HepG2 (cell line): ENCODE measurements around the gene SS18L1. TPM values are rescaled to one million over a fixed set of nuclear protein-coding genes. Genes with fewer than 3 reads are reported as not detected.

ENCODE experiments used
- CBX5 ChIP-seq: sonication (generic); formaldehyde crosslinking; IDR thresholded peaks from 2 replicates; pipeline ENCODE4 v1.4.0; 2020; ENCODE audit warnings: missing genetic modification reagents, borderline replicate concordance
- FUBP1 ChIP-seq: sonication (generic); formaldehyde crosslinking; IDR thresholded peaks from 2 replicates; pipeline ENCODE4 v1.5.1; 2020; ENCODE audit warnings: missing genetic modification reagents, mild to moderate bottlenecking, borderline replicate concordance
- GATAD2A ChIP-seq: IDR thresholded peaks from 2 replicates; pipeline ENCODE4 v1.6.1; 2016
- HOXD1 ChIP-seq: sonication (generic); formaldehyde crosslinking; IDR thresholded peaks from 2 replicates; pipeline ENCODE4 v1.5.0; 2020; ENCODE audit warnings: missing genetic modification reagents
- KDM4B ChIP-seq: sonication (generic); formaldehyde crosslinking; IDR thresholded peaks from 2 replicates; pipeline ENCODE4 v1.4.0; 2020; ENCODE audit warnings: missing genetic modification reagents
- KLF6 ChIP-seq: IDR thresholded peaks from 2 replicates; pipeline ENCODE4 v1.8.0; 2016; ENCODE audit warnings: missing biosample characterization, missing genetic modification reagents
- KMT2B ChIP-seq: IDR thresholded peaks from 2 replicates; pipeline ENCODE4 v1.6.1; 2016; ENCODE audit warnings: missing genetic modification reagents, missing compliant biosample characterization
- MIER3 ChIP-seq: IDR thresholded peaks from 2 replicates; pipeline ENCODE4 v1.6.1; 2016; ENCODE audit warnings: missing compliant biosample characterization, borderline replicate concordance
- NKX3-1 ChIP-seq: sonication (generic); formaldehyde crosslinking; IDR thresholded peaks from 2 replicates; pipeline ENCODE4 v1.5.0; 2020; ENCODE audit warnings: missing genetic modification reagents
- PITX1 ChIP-seq: sonication (generic); formaldehyde crosslinking; IDR thresholded peaks from 2 replicates; pipeline ENCODE4 v1.5.1; 2020; ENCODE audit warnings: mild to moderate bottlenecking, missing genetic modification reagents
- SIX4 ChIP-seq: sonication (generic); formaldehyde crosslinking; IDR thresholded peaks from 2 replicates; pipeline ENCODE4 v1.4.0; 2020; ENCODE audit warnings: missing genetic modification reagents
- SMARCE1 ChIP-seq: fragments of 450-650 bp; IDR thresholded peaks from 2 replicates; pipeline ENCODE4 v1.6.1; 2017; ENCODE audit warnings: borderline replicate concordance
- STAT5B ChIP-seq: sonication (generic); formaldehyde crosslinking; IDR thresholded peaks from 2 replicates; pipeline ENCODE4 v1.4.0; 2020; ENCODE audit warnings: missing genetic modification reagents
- THAP7 ChIP-seq: sonication (generic); formaldehyde crosslinking; IDR thresholded peaks from 2 replicates; pipeline ENCODE4 v1.8.1; 2023; ENCODE audit warnings: mild to moderate bottlenecking, missing genetic modification reagents
- ZNF12 ChIP-seq: sonication (generic); formaldehyde crosslinking; IDR thresholded peaks from 2 replicates; pipeline ENCODE4 v1.5.0; 2020; ENCODE audit warnings: missing genetic modification reagents
- ZNF501 ChIP-seq: sonication (generic); formaldehyde crosslinking; IDR thresholded peaks from 2 replicates; pipeline ENCODE4 v1.5.1; 2020; ENCODE audit warnings: mild to moderate bottlenecking, moderate library complexity, missing genetic modification reagents
- ZNF552 ChIP-seq: sonication (generic); formaldehyde crosslinking; IDR thresholded peaks from 2 replicates; pipeline ENCODE4 v1.9.0; 2022; ENCODE audit warnings: missing genetic modification reagents, mild to moderate bottlenecking, borderline replicate concordance
- ZNF558 ChIP-seq: sonication (generic); formaldehyde crosslinking; IDR thresholded peaks from 2 replicates; pipeline ENCODE4 v1.9.0; 2022; ENCODE audit warnings: mild to moderate bottlenecking, missing genetic modification reagents, borderline replicate concordance
- ZNF607 ChIP-seq: sonication (generic); formaldehyde crosslinking; IDR thresholded peaks from 2 replicates; pipeline ENCODE4 v1.5.1; 2020; ENCODE audit warnings: missing genetic modification reagents, mild to moderate bottlenecking, borderline replicate concordance
- ZNF749 ChIP-seq: sonication (generic); formaldehyde crosslinking; IDR thresholded peaks from 2 replicates; pipeline ENCODE4 v1.8.0; 2022; ENCODE audit warnings: mild to moderate bottlenecking, missing genetic modification reagents, moderate library complexity, borderline replicate concordance
- polyA plus RNA-seq, 8 experiments: library from polyadenylated mRNA; depleted of rRNA in 3 of 8; stranded (reverse) in 7 of 8; unstranded in 1 of 8; fragments of >200 nt; fragmentation: Illumina TruSeq in 4 of 8; extraction: Trizol in 4 of 8; gene quantifications; 2 replicates each; pipeline versions ENCODE4 v1.2.1 to v1.2.3, GENCODE V29; 2011 to 2016; ENCODE audit warnings: low read depth in 4 of 8, missing spikeins in 1 of 8, mixed read lengths in 1 of 8; ENCODE audit not compliant: insufficient read depth in 1 of 8
- total RNA-seq, 5 experiments: library from RNA; depleted of rRNA; stranded (reverse); fragments of >200 nt; fragmentation: Illumina TruSeq; extraction: Trizol; gene quantifications; 2 replicates each; pipeline ENCODE4 v1.2.3, GENCODE V29; 2016; ENCODE audit warnings: low read depth in 1 of 5
- TF ChIP-seq, protein P1 (sequence below): sonication (generic); formaldehyde crosslinking; IDR thresholded peaks from 2 replicates; pipeline ENCODE4 v1.8.0; 2022; ENCODE audit warnings: mild to moderate bottlenecking, missing genetic modification reagents, moderate library complexity
- TF ChIP-seq, protein P2 (sequence below), 2 experiments: sonication (generic) in 1 of 2; formaldehyde crosslinking in 1 of 2; IDR thresholded peaks; 2 replicates each; pipeline versions ENCODE4 v1.5.1 to v1.6.1; 2011 to 2020; ENCODE audit warnings: borderline replicate concordance in 1 of 2, low read depth in 1 of 2, low read length in 1 of 2, mild to moderate bottlenecking in 1 of 2, missing genetic modification reagents in 1 of 2, moderate library complexity in 1 of 2
- TF ChIP-seq, protein P3 (sequence below): sonication (generic); formaldehyde crosslinking; conservative IDR thresholded peaks from 2 replicates; pipeline ENCODE4 v1.8.0; 2022; ENCODE audit warnings: mild to moderate bottlenecking, moderate library complexity, missing genetic modification reagents

Gene SS18L1
- total and polyA plus RNA-seq, 2 of the 13 experiments (the other 11 are each of a cell fraction or from before 2014, with no cell fraction given) = 17.8 to 27.6 TPM

DNA sequence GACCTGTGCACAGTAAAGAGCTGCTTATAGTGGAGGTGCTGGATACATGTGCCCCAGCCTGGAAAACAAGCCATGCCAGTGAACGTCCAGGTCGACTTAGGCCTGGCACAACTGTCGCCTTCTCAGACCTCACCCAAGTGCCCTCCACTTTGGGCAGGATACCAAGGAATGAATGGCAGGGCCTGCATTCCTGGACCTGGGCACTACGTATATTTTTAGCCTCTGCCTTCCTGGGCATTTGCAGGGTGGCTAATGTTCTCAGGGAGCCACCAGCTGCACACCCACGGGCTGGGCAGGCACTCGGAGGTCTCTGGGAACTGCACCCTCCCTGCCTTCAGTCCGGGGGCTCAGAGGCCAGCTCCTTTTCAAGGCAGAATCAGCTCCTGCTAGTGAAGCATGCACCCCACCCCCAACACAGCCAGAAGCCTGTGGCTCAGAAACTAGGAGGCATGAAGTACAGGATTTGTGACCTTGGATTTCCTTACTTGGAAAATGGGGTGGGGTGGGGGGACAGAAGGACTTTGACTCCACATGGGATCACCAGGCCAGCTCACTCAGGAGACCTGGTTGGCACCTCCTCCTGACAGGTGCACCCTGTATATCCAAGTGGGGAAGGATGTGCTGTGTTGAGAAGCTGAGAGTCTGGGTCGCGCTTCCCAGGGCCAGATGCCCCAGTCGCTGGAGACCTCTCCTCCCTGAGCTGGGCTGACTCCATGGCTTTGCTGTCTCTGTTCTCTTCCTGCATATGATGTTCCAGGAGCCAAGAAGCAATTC, 23.8 kb upstream of the SS18L1 start (continued):
- no peak for TF ChIP-seq ZNF552
- TF ChIP-seq HOXD1 (CRISPR knock-in tag) = no peak
- TF ChIP-seq ZNF558 = no peak
- TF ChIP-seq, protein P1, sequence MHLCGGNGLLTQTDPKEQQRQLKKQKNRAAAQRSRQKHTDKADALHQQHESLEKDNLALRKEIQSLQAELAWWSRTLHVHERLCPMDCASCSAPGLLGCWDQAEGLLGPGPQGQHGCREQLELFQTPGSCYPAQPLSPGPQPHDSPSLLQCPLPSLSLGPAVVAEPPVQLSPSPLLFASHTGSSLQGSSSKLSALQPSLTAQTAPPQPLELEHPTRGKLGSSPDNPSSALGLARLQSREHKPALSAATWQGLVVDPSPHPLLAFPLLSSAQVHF (CRISPR knock-in tag) = no peak
- no peak for TF ChIP-seq CBX5 (CRISPR knock-in tag)
- no peak for TF ChIP-seq KMT2B (CRISPR knock-in tag)
- TF ChIP-seq SIX4 (CRISPR knock-in tag) = no peak
- no peak for TF ChIP-seq ZNF749 (CRISPR knock-in tag)
- TF ChIP-seq FUBP1 (CRISPR knock-in tag) = peak; percentile 78; the same call in 1 of the 2 replicates
- TF ChIP-seq, protein P2, sequence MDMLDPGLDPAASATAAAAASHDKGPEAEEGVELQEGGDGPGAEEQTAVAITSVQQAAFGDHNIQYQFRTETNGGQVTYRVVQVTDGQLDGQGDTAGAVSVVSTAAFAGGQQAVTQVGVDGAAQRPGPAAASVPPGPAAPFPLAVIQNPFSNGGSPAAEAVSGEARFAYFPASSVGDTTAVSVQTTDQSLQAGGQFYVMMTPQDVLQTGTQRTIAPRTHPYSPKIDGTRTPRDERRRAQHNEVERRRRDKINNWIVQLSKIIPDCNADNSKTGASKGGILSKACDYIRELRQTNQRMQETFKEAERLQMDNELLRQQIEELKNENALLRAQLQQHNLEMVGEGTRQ (IDR thresholded peaks at IDR 0.05; ENCODE audit: low read depth, low read length) = no peak
- TF ChIP-seq, protein P2 (CRISPR knock-in tag; IDR thresholded peaks at IDR 0.05; ENCODE audit: borderline replicate concordance) = peak; percentile 88; the same call in 1 of the 2 replicates
- TF ChIP-seq NKX3-1 (CRISPR knock-in tag) = no peak
- TF ChIP-seq, protein P3, sequence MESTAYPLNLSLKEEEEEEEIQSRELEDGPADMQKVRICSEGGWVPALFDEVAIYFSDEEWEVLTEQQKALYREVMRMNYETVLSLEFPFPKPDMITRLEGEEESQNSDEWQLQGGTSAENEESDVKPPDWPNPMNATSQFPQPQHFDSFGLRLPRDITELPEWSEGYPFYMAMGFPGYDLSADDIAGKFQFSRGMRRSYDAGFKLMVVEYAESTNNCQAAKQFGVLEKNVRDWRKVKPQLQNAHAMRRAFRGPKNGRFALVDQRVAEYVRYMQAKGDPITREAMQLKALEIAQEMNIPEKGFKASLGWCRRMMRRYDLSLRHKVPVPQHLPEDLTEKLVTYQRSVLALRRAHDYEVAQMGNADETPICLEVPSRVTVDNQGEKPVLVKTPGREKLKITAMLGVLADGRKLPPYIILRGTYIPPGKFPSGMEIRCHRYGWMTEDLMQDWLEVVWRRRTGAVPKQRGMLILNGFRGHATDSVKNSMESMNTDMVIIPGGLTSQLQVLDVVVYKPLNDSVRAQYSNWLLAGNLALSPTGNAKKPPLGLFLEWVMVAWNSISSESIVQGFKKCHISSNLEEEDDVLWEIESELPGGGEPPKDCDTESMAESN (CRISPR knock-in tag) = 0 out of 2 replicates have a peak, but pooled peaks have one; percentile 55
- no peak for TF ChIP-seq ZNF12 (CRISPR knock-in tag)
- peak; percentile 80 for TF ChIP-seq GATAD2A (CRISPR knock-in tag)
- TF ChIP-seq STAT5B (CRISPR knock-in tag) = no peak
- TF ChIP-seq SMARCE1 = no peak
- TF ChIP-seq MIER3 (CRISPR knock-in tag) = no peak; the same call in 1 of the 2 replicates
- peak; percentile 59; the same call in 1 of the 2 replicates for TF ChIP-seq THAP7 (CRISPR knock-in tag)
- TF ChIP-seq KDM4B (CRISPR knock-in tag) = no peak
- no peak for TF ChIP-seq KLF6 (CRISPR knock-in tag)
- peak; percentile 74 for TF ChIP-seq ZNF501
- peak; percentile 76; the same call in 1 of the 2 replicates for TF ChIP-seq PITX1 (CRISPR knock-in tag)
- TF ChIP-seq ZNF607 (CRISPR knock-in tag) = peak; percentile 56; the same call in 1 of the 2 replicates
